HG02938 (cell line): Measurements from ENCODE around the gene HS6ST1.
A peak's percentile ranks its signal among the peaks of the same experiment; 100 is the strongest.

Source experiments
- ATAC-seq: cut with Tn5 transposase; IDR thresholded peaks from one replicate; pipeline ENCODE4 v1.9.1; 2021; ENCODE audit warnings: mild to moderate bottlenecking, moderate library complexity; ENCODE audit not compliant: unreplicated experiment

The HS6ST1 gene, protein sequence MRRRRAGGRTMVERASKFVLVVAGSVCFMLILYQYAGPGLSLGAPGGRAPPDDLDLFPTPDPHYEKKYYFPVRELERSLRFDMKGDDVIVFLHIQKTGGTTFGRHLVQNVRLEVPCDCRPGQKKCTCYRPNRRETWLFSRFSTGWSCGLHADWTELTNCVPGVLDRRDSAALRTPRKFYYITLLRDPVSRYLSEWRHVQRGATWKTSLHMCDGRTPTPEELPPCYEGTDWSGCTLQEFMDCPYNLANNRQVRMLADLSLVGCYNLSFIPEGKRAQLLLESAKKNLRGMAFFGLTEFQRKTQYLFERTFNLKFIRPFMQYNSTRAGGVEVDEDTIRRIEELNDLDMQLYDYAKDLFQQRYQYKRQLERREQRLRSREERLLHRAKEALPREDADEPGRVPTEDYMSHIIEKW

DNA sequence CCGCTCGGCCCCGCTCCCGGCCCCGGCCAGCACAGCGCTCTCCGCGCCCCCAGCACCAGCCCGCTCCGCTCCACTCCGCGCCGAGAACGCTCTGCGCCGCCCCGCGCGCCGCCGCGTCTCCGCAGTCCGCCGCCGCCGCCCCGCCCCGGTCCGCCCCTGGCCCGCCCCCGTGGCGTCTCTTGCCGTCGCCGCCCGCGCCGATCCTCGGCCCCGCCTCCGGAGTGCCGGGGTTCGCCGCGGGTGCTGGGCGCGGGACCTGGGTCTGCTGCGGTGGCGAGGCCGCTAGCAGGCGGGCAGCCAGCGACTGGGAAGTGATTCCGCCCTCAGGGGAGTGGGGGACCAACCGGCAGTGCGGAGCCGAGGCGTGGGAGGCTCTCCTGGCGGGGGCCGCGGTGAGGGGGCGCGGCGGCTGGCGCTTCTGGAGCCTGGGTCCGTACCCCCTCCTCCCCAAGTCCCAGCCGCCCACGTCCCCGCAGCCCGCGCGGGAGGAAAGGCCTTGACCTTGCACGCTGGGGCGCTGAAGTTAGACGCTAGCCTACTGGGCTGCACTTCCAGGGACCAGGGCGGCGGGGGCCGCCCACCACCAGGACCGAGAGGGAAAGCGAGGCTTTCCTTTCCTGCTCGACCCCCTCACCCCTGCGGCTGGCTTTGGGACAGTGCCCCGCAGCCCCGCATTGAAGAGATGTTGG, at the start of gene HS6ST1:
Gene HS6ST1, minus strand, starts transcription at position 93 of the 689 bp plus-strand sequence. CDS start 305 bp downstream, outside the sequence.
- ATAC-seq, result peak; percentile 54

DNA sequence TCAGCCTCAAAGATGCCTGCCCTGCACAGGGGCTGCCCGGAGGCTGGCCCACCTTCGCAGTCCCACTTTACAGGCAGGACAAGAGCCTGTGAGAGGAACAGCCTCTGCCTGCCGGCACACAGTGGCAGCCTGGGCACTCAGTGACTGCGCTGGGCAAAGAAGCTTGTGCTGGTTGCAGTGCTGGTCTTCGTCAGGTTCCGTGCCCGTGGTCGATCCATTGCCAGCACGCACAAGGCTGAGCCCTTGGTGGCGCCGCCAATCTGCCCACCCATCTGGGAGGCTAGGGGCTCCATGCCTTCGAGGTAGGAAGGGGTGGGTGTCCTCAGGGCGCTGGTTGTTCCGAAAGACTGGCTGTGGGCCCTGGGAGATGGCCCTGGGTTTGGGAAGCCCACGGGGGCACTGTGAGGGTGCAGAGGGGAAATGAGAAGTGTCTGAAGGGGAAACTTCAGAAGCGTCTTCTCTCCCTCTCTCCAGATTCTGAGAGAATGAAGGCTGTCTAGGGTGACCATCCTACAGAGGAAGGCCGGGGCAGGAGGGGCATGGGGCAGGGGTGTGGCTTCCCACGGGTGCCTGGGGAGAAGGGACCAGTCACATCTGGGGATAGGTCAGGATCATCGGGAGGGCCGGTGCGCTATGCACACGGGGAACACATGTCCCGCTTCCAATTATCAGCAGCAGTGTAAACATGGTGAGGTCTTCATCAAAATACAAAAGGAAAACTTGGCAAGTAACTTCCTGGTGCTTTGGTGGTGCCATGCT, 49.1 kb upstream of the HS6ST1 start:
- no peak for ATAC-seq

DNA sequence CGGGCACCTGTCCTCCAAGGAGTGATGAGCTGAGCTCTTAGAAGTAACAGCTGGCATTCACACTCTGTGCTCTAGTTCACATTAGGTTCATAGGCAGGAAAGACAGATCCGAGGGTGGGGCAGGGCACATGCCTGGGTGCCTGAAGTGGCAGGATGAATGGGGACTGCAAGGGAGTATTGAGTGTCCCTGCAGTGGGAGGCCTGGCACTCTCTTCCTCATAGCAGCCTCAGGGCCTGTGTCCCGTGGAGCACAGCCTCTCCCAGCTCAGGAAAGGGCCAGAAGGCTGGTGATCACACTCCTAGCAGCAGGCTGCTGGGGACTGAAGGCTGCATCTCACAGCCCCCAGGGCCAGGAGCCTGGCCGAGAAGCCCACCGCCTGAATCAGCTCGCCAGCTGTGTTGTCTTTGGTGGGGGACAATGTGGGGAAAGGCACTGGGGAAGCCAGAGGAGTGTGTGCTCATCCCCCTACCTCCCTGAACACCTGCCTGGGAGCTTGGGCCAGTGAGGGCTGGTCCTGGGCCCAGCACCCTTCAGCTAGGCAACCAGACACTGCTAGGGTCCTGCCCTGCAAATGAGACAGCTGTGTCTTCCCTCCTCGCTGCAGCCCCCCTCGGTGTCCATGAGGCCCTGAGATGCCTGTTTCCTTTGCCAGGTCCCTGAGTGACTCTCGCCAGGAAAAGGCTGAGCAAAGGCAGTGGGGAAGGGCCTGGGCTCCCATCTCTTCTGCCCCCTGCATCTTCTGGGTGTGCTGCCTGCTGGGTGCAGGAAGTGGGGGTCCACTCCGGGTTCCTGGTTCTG, 48.2 kb upstream of the HS6ST1 start:
- ATAC-seq, result no peak

DNA sequence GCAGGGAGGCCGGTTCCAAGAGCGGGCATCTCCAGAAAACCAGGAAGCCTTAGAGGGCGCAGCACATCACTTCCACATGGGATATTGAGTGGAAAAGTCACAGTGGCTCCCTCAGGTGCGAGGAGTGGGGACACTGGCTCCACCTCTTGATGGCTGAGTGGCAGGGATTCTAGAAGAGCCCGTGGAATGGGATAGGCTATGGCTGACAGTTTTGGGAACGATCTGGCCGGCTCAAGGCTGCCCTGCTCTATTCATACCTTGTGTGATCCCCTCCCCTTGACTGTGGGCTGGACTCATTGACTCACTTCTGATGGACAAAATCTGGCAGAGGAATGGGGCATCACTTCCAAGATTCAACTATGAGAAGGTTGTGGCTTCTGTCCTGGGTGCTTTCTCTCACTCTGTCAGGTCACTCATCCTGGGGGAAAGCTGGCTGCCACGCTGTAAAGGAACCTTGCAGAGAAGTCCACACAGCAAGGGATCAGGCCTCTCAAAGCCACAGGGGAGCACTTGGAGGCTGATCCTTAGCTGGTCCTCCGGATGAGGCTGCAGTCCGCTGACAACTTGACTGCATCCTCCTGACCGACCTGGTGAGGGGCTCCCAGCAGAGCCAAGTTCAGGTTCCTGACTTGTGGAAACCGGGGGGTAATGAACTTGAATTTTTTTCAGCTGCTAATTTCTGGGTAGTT, 46.7 kb upstream of the HS6ST1 start:
- no peak for ATAC-seq

DNA sequence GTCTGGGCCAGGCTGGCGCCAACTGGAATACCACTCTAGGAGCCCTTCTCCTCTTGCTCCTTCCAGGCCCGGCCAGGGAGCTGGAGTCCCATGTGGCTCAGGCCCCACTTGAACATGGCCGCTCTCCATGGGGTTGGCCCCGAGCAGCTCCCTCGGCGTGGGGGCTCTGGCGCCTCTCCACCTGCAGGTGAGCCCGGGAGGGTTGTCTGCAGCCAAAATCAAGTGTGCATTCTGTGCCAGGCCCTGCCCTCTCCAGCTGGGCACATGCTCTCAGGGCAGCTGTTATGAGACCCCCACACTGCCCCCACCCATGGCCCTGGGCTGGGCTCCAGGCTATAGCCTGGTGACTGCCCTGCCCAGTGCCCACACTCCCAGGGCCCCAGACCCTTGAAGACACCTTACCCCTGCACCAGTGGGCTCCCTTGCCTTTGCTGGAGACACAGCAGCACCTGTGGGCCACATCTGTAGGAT, 45.8 kb upstream of the HS6ST1 start:
- ATAC-seq, result no peak

DNA sequence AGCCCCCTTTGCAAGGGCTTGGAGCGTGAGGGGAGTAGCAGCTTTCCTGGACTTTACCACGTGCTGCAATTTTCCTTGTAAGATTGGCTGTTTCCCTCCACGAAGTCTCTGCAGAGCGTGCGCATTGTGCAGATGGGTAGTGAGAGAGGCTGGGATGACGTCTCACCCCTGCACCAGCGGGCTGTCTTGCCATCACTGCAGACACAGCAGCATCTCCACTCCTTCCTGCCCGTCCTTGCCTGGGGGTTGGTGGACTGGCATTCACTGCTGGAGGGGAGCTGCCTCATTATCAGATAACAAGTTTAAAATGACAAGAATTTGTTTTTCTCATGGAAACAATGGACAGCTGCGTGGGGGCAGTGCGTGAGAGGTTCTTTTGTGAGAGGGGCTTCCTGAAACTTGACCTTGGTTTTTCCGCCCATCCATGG, 45.3 kb upstream of the HS6ST1 start:
- ATAC-seq, result no peak

DNA sequence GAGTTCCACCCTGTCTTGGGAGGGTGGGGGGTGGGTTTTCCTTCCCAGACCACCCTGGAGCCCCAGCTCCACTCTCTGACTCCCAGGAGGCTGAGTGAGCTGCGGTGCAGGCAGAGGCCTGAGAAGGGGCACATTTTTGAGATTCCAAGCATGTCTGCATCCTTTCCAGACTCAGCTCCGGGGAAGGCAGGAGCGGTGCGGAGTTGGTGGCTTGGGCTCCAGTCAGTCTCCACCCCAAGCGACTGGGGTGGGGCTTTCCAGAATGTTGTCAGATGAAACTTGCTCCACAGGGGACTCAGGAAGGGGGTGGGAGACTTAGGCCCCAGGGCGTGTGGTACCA, 44.2 kb upstream of the HS6ST1 start:
- no peak for ATAC-seq

DNA sequence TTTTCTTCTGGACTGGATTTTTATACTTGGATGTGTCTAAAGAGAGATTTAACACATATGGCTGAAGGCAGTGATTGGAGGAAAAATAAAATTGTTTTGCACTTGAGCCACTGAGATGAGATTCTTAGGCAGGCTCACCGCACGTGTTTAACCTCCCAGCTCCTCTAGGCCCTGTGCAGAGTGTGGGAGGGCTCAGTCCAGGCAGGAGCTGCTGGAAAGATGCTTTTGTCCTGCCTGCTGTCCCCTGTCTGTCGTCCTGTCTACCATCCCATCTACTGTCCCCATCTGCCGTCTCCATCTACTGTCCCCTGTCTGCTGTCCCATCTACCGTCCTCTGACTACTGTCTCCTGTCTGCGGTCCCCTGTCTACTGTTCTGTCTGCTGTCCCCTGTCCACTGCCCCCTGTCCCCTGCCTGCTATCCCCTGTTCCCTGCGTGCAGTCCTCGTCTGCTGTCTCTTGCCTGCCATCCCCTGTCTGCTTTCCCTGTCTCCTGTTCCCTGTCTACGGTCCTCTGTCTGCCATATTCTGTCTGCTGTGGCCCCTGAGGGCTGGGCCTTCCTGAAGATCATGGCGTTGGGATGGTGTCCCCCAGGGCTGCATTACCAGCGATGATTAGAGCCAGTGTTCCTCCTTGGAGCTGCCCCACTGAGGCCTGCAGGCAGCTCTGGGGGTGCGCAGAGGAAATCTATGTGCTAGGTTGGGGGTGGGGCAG, 43.7 kb upstream of the HS6ST1 start:
- ATAC-seq, result no peak

DNA sequence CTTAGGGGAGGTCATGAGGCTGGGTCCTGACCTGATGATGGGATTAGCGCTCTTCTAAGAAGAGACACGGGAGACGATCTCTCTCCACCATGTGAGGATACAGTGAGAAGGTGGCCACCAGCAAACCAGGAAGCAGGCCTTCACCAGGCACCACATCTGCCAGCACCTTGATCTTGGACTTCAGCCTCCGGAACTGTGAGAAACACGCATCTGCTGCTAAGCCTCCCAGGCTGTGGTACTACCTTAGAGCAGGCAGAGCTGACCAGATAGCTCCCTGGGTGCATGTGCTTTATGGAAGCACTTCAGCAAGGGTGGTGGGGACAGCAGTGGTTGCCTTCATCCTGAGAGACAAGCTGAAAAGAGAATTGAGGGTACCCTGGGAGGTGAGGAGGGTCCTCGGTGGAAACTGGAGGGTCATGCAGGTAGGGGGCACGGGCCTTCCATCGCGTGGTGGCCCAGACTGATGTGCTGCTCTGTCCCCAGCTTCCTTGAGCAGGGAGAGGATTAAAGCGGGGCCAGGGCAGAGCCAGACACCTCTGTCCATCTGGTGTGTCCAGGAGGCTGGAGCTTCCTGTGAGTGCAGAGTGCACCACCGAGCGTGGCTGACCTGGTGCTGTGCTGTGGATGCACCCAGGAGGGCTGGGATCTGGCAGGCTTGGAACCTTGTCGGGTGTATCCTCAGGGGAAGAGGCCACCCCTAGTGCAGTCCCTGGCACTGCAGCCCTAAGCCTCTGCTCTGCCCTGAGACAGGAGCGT, 42.9 kb upstream of the HS6ST1 start:
- ATAC-seq, result no peak

DNA sequence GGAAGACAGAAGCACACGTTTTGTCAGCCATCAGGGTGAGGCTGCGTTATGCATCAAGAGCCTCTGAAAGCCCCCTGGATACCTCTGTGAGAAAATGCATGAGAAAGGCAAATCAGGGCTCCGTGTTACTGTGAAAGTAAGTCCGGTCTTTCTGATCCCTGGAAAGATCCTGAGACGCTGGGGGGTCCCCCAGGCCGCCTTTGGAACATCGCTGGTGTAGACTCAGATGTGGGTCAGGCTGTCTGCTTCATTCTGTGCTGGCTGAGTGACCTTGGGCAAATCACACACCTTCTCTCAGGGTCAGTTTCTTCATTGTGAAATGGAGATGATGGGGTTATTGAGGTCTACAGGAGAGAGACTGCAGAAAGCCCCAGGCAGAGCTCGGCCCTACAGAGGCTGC, 42.0 kb upstream of the HS6ST1 start:
- ATAC-seq, result no peak

DNA sequence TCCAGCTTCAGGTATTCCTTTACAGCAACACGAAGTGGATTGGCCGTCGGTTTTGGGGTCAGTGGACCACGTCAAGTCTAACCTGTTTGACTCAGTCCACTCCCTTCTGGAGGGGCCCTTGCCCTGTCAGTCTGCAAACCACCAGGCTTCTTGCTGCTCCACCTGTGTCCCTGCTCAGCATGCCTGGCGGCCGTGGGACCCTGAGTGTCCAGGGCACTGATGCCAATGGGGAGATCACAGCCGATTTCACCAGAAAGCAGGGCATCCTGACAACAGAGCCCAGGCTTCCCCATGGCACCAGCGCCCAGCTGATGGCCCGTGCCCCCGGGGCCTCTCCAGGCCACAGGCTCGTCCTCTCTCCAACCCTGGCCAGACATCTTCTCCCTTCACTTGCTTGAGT, 41.2 kb upstream of the HS6ST1 start:
- no peak for ATAC-seq

DNA sequence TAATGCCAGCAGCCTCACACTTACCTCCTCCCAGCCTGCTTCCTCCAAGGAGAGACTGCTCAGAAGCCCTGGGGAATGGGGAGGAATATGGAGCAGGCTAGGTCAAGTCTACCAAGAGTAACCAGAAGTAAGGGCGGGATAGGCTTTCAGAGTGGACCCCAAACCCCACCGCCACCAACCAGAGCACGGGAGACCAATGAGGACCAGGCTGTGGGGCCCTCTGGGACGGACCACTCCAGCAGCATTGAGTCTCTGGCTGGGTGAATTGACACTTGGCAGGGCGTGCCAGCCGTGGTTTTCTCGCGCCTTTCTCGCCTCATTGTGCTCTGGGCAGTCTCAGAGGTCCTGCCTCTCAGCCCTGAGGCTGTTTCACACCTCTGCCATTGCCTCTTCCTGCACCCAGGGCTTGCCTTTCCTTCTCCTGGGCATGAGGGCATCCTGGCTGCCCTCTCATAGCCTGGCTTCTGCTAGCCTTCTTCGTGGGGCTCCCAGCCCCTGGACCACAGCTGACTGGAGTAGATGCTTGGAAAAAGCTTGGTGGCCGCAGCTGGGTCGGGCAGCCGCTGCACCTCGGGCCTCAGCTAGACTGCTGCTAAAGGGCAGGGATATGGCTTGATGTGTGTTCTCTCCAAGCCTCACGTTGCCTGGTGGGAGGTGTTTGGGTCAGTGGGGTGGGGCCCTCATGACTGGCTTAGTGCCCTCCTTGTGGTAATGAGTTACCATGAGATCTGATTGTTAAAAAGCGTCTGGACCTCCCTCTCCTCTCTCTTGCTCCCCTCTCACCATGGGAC, 40.5 kb upstream of the HS6ST1 start:
- ATAC-seq, result no peak

DNA sequence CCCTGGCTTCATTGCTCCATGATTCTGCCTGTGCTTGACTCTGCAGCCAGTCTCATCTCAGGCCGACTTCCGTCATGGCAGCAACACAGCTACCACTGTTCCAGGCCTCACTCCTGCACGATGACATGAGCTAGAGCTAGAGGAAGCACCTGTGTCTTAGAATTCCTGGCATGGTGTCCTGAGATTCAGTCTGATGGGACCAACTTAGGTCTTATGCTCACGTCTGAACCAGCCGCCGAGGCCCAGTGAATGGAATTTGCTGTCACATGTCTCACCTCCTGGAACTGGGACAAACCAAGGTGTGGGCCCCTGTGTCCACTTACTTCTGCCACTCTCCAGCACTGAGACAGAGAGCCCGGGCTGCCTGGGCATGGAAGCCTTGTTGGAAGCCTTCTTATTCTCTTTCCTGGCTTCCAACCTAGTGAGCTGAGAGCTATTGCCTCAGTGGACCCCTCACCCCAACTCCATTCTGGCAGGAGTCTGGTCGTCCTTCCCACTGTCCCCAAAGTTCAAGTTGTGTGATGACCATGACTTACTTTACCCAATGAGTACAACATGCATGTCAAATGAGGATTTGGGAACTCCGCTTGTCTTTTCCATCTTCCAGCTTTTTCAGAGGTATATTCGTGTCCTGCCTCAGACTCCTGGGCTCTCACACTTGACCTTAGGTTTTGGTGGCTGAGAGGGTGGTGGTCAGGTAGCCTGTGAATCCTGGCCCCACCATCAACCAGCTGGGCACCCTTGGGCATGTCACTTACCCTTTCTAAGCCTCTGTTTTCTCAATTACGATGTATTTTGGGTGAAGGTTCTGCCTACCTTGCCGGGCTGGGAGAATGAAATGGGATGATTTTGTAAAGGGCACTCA, 39.1 kb upstream of the HS6ST1 start:
- ATAC-seq, result no peak

DNA sequence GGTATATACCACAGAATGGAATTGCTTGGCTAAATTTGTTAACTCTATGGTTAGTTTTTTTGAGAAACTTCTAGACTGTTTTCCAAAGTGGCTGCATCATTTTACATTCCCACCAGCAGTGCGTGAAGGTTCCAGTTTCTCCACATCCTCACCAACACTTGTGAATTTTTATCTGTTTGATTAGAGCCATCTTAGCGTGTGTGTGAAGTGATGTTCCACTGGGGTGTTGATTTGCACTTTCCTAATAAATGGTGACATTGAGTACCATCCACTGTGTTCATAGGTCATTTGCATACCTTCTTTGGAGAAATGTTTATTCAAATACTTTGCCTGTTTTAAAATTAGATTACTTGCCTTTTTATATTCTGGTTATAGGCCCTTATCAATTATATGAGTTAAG, 37.5 kb upstream of the HS6ST1 start:
- no peak for ATAC-seq

DNA sequence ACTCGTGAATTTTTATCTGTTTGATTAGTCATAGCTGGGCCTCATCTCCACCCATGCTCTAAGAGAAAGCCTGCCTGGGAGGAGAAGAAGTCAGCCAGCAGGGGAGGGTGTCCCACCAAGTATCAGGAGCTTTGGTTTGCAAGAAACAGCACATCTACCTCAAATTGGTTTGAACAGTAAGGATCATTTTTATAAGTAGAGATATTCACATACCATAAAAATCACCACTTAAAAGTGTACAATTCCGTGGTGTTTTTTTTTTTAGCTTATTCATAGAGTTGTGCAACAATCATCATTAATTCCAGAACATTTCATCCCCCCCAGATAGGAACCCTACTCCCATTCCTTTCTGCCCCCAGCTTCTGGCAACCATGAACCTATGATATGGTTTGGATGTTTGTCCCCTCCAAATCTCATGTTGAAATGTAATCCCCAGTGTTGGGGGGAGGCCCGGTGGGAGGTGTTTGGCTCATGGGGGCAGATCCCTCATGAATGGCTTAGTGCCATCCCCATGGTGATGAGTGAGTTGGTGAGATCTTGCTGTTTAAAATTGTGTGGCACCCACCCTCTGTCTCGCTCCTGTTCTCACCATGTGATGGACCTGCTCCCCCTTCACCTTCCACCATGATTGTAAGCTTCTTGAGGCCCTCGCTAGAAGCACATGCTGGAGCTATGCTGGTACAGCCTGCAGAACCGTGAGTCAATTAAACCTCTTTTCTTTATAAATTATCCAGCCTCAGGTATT, 36.2 kb upstream of the HS6ST1 start:
- no peak for ATAC-seq

DNA sequence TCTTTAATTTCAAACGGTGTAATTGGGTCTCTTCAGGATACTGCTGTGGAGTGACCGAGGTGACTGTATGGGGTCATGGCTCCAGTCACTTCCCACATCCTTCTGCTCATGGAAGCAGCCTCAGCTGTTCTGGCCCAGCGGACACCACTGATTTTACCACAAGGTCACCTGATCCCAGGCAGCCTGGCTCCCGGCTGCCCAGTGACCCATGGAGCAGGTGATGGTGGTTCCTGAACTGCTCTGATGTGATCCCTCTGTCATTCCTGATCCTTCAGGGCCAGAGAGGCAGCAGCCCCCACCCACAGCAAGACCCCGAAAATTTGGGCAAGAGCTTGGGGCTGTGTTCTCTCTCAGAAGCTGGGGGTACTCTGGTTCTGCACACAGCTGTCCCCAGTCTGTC, 35.5 kb upstream of the HS6ST1 start:
- ATAC-seq, result no peak
